NCI-H1417 treated with DMSO at 0.1 percent for 48 hours (cell line): ENCODE results near the gene ZNF264.
"Not testable (repeated sequence)": the region's sequence is repeated elsewhere in the genome, so short reads cannot be mapped to it uniquely, and the experiment has no call there.

Source experiments
- DNase-seq: peaks from one replicate; lab custom pipeline; 2025; lab: John Stamatoyannopoulos, UW

ZNF264 gene

GRCh38 chr19:57191141-57192076 lies at the start of gene ZNF264:
ZNF264 (plus strand) TSS chr19:57191500; CDS start chr19:57191914, 414 bp downstream.
- DNase-seq: peak; percentile 17

- no peak for DNase-seq
Observed at GRCh38 chr19:57141699-57142098, 49.6 kb upstream of the ZNF264 start.

DNA sequence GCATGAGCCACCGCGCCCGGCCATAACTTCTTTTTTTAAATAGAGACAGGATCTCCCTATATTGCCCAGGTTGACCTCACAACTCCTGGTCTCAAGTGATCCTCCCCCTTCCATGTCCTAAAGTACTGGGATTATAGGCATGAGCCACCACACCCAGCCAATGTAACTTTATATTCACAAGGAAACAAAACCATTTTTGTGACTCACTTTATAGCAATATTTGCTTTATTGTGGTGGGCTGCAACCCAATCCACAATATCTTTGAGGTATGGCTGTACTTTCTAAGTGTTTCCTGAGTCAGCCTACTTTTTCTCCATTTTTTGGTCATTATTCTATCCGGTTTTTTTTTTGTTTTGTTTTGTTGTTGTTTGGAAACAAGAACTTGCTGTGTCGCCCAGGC lies 38.4 kb upstream of the ZNF264 start:
- no peak for DNase-seq

GRCh38 chr19:57161985-57162539 lies 29.2 kb upstream of the ZNF264 start:
- DNase-seq: no peak

DNA sequence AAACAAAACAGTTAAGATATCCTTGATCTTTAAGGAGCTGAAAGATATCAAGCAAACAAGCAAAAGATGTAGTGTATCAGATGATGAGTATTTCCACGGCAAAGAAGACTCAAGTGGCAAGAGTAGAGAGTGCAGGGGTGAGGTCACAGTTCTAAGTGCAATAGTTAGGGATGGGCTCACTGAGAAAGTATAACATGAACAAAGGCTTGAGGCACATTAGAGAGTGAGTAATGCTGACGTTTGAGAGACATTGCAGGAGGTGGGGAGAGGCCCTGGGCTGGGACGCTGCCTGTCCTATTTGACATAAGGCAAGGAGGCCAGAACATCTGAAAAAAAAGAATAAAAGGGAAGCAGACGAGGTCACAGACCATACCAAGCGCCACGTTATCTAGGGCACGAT lies 25.5 kb upstream of the ZNF264 start:
- DNase-seq: no peak

- no peak for DNase-seq
Observed at GRCh38 chr19:57167385-57167784, 23.9 kb upstream of the ZNF264 start, which contains the start of gene DUXA. DUXA (minus strand) TSS chr19:57167485; CDS start chr19:57167443, 42 bp downstream.

DNA sequence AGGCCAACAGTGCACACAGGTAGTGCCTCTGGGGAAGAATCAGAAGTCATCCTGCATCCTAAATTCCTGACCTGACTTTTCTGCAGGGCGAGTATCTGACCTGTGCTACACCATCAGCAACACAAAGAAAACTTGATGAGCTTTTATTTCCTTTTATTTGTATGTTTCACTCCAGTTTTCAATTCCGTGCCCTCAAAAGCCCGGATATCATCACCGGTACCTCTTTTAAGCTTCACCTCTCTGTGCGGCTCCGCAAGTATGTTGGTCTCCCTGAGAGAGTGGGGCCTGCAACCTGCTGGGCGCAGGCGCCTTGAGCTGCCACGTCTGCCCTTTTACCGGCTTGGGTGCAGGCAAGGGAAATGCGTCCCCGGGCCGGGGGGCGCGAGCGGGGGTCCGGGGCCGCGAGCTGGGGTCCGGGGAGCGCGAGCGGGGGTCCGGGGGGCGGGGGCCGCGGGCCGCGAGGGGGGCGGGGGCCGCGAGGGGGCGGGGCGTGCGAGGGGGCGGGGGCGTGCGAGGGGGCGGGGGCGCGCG lies 19.7 kb upstream of the ZNF264 start:
- DNase-seq: no peak

DNA sequence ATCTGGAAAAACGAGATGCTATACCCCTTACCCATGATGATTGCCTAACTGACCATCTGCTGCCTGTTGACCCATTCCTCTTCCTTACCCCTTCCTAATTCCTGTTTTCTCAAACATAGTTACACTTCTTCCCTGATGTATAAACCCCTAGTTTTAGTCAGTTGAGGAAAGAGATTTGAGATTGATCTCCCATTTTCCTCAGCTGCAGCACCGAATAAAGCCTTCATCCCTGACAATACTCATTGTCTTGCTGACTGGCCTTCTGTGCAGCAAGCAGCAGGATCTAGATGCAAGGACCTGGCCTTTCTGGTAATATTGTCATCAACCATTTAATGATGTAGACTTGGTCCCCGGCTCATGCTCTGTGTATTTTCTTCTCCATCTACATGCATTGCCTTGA lies 999 bp upstream of the ZNF264 start:
- DNase-seq: no peak

- DNase-seq: no peak
Observed at GRCh38 chr19:57192077-57192420, 749 bp downstream of the ZNF264 start.

DNA sequence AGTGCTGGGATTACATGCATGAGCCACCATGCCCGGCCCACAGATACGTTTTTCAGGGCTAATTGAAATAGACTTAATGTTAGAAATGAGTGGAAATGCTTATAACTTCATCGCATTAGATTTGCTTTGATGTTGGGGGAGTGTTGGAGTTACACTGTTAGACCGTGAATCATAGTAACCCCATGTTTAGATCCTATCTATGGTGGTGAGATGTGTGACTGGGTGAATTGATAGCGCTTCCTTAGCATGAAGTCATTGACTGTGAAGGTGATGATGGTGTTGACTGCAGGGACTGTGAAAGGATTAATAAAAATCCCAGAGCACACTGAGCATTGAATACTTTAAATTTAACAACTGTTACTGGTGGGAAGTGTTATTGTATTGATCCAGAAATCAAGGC lies 1.7 kb downstream of the ZNF264 start:
- no peak for DNase-seq

DNA sequence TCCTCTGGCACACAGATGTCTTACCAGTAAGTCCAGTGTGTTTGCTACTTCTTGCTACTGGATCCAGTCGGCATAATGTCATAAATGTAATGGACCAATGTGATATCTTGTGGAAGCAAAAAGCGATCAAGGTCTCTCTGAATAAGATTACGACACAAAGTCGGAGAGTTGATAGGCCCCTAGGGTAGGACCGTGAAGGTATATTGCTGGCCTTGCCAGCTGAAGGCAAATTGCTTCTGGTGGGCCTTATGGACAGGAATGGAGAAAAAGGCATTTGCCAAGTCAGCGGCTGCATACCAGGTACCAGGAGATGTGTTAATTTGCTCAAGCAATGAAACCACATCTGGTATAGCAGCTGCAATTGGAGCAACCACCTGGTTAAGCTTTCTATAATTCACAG lies 6.6 kb downstream of the ZNF264 start:
- DNase-seq: not testable (repeated sequence)

GRCh38 chr19:57202160-57202559 lies 10.9 kb downstream of the ZNF264 start:
- DNase-seq: no peak

DNA sequence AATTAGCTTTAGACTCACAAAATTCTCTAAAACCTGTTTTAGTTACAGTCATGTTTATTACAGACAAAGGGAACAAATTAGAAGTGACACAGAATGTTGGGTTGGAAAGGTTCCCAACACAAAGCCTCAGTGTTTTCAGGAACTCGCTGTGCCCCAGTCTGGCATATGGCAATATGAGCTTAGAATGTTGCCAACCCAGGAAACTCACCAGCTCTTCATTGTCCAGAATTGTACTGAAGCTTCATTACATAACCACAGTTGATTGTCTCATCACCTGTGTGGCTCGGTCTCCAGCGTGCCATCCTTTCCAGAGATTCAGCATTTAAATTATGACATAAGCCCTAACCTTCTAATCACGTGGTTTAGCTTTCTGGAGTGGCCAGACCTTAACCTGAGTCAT lies 19.1 kb downstream of the ZNF264 start:
- no peak for DNase-seq

DNA sequence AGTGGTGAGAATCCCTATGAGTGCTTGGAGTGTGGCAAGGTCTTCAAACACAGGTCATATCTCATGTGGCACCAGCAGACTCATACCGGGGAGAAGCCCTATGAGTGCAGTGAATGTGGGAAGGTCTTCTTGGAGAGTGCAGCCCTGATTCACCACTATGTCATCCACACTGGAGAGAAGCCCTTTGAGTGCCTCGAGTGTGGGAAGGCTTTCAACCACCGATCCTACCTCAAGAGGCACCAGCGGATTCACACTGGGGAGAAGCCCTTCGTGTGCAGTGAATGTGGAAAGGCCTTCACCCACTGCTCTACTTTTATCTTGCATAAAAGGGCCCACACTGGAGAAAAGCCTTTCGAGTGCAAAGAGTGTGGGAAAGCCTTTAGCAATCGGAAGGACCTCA lies 20.8 kb downstream of the ZNF264 start:
- no peak for DNase-seq

GRCh38 chr19:57227502-57227901 lies 36.2 kb downstream of the ZNF264 start:
- DNase-seq: no peak

DNA sequence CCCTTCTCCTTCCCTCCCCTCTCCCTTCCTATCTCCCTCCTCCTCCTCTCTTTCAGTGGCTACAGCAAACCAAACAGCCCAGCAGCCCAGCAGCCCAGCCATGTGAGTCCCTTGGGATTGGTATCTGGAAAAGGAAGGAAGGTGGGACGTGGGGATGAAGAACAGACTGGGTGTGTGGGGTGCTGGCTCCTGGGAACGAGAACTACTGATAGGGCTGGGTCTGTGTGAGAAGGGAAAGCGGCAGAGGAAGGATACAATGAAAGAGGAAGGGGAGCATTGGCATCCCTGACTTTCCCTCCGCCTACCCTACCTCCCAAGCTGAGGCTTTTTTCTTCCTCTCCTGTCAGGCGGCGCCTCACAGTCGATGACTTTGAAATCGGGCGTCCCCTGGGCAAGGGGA lies 40.4 kb downstream of the ZNF264 start:
- no peak for DNase-seq

DNA sequence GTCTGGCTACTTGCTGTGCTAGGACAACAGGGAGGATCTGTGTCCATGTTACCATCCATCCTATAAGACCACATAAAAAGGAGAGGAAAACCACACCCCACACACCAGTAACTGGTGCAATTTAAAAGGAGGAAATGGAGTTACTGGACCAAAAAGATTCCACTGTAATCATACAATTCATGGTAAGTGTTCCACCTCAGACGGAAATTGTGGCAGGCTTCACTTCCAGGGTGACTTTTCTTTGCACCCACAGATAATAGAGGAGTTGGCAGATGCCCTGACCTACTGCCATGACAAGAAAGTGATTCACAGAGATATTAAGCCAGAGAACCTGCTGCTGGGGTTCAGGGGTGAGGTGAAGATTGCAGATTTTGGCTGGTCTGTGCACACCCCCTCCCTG lies 41.9 kb downstream of the ZNF264 start:
- DNase-seq: no peak

- no peak for DNase-seq
Observed at GRCh38 chr19:57239982-57240310, 48.6 kb downstream of the ZNF264 start.

- peak; percentile 44 for DNase-seq
Observed at GRCh38 chr19:57240311-57241090, 49.2 kb downstream of the ZNF264 start, which contains the start of gene ZNF805. ZNF805 (plus strand) TSS chr19:57240632; CDS start chr19:57240892, 260 bp downstream.

GRCh38 chr19:57241176-57241575 lies 49.9 kb downstream of the ZNF264 start:
- DNase-seq: no peak

DNA sequence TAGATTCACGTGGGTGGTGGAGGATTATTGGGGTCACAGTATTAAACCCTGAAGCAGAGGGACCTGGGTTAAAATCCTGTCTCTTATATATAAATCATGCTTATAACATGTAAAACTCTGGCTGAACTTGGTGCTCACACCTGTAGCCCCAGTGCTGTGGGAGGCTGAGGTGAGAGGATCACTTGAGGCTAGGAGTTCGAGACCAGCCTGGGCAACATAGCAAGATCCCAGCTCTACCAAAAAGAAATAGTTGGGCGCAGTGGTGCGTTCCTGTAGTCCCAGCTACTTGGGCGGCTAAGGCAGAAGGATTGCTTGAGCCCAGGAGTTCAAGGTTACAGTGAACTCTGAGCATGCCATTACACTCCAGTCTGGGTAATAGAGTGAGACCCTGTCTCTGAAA lies 51.5 kb downstream of the ZNF264 start:
- DNase-seq: no peak

- no peak for DNase-seq
Observed at GRCh38 chr19:57244513-57244912, 53.2 kb downstream of the ZNF264 start.

DNA sequence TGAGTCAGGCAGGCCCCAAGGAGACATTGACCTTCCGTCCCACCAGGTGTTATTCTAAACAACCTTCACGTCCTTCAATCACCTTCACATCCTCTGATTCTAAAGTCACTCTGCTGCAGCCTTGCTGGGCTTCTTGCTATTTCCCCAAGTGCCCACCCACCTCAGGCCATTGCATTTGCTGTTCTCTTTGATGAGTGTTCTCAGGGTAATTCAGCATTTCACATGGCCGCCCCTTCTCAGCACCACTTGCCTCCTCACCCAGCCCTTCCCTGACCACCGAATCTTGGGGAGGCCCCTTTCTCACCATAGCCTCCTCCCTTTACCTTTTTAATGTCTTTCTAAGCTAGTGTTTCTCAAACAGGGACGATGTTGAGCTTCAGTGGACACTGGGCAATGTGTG lies 53.8 kb downstream of the ZNF264 start:
- no peak for DNase-seq
